EL (cell line): ENCODE measurements around the gene PYCR2.
"Not testable (repeated sequence)": the region's sequence is repeated elsewhere in the genome, so short reads cannot be mapped to it uniquely, and the experiment has no call there.

Experiments used
- DNase-seq: peaks from one replicate; pipeline ENCODE4 v3.0.0-alpha.2; 2016

PYCR2 gene

DNA sequence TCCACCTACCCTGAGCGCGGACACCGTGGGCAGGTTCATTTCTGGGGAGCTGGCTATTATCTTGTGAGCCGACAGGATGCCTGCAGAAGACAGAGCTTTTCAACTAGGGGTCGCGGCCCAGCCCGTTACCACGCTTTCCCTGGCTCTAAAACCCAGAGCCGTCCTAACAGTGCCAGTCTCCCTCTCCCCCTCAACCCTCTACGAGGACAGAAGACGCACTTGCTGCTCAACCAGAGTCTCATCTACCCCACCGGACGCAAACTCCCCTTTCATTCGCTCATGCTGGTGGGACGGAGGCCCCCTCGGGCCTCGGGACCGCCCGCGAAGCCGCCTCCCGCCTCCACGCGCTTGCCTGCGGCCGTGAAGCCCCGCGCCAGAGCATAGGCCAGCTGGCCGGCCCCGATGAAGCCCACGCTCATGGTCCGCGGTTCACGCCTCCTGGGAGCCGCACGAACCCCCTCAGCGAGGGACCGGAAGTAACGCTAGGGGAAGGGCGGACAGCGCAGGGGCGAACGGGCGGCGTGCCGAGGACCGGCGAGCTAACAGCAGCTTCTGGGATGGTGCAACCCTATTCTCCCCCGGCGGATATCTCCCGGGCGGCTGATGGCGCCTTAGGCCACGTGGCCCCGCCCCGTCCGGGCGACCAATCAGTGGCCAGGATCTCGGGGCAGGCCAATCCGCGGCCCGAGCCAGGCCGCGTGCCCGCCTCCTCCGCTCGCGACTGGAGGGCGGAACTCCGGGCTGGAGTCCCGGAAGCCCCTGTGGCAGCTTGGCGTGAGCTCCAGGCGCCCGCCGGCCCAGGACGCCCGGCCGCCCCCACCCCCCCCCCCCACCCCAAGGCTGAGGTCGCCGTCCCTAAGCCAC, at the start of gene PYCR2:
Gene PYCR2 (minus strand): TSS at position 559 of the 864 bp plus-strand sequence. CDS start 140 bp downstream, at position 419.
- peak; percentile 96 for DNase-seq

DNA sequence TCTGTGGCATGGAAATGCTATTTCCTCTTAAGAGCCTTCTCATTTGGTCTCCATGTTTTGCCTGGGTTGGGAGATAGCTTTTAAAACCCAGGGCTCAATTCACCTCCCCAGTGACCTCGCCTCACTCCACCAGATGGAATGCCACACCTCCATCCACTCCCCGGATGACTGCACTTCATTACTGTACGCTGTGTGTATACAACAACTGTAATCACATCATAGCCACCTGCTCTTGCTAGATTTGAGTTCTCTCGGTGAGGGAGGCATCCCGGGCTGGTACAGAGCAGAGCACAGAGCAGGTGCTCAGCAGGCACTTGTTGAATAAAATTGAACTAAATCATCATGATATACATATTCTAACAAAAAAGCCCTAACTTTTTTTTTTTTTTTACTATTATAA, 49.1 kb upstream of the PYCR2 start:
- DNase-seq: no peak

DNA sequence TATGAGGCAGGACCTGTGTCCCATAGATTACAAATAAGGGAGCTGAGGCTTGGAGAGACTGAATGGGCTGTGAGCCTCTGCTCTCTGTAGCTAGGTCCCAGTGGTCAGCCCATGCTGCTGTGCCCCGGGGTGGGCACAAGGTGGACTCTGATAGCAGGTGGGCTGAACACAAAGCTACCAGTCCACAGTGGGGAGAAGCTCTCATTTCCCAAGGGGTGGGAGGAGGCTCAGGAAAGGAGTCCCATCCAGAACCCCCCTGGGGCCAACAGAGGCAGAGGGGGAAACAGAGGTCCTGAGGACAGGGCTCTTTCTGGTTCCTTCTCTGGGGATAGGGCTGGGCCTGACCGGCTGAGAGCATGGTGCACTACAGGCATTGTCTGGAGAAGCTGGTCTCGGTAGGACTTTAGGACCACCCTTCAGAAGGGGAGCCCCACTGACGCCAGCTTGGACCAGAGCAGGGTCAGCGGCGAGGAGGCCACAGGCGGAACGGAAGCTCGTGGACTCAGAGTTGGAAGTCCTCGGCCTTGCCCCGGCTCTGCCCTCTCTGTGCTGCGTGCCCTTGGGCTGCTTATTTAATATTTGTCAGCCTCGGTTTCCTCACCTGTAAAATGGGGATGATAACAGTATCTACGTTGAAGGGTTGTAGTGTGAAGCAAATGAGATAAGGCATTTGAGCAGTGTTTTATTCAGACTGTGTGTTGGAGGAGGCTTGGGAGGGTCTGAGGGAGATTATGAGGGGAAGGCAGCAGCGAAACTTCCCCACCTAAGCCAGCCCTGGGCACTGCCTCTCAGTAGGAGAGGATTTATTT, 48.5 kb upstream of the PYCR2 start:
- DNase-seq: no peak

DNA sequence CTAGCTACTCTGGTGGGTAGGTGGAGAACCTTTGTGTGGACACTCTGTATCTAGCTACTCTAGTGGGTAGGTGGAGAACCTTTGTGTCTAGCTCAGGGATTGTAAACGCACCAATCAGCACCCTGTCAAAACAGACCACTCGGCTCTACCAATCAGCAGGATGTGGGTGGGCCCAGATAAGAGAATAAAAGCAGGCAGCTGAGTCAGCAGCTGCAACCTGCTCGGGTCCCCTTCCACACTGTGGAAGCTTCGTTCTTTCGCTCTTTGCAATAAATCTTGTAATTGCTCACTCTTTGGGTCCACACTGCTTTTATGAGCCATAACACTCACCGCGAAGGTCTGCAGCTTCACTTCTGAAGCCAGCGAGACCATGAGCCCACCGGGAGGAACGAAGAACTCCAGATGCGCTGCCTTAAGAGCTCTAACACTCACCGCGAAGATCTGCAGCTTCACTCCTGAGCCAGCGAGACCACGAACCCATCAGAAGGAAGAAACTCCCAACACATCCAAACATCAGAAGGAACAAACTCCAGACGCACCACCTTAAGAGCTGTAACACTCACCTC, 46.6 kb upstream of the PYCR2 start:
- not testable (repeated sequence) for DNase-seq

DNA sequence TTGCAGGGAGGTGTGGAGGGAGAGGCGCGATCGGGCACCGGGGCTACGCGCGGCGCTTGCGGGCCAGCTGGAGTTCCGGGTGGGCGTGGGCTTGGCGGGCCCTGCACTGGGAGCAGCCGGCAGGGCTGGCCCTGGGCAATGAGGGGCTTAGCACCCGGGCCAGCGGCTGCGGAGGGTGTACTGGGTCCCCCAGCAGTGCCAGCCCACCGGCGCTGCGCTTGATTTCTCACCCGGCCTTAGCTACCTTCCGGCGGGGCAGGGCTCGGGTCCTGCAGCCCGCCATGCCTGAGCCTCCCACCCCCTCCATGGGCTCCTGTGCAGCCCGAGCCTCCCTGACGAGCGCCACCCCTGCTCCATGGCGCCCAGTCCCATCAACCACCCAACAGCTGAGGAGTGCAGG, 45.7 kb upstream of the PYCR2 start:
- DNase-seq: not testable (repeated sequence)

DNA sequence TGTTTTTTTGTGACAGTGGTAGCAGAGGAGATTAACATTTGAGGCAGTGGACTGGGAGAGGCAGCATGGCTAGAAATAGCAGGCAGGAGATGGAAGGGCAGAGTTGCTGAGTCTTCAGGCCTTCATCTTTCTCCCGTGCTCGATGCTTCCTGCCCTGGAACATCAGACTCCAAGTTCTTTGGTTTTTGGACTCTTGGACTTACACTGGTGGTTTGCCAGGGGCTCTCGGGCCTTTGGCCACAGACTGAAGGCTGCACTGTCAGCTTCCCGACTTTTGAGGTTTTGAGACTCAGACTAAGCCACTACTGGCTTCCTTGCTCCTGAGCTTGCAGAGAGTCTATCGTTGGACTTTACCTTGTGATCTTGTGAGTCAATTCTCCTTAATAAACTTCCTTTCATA, 41.2 kb upstream of the PYCR2 start:
- no peak for DNase-seq

DNA sequence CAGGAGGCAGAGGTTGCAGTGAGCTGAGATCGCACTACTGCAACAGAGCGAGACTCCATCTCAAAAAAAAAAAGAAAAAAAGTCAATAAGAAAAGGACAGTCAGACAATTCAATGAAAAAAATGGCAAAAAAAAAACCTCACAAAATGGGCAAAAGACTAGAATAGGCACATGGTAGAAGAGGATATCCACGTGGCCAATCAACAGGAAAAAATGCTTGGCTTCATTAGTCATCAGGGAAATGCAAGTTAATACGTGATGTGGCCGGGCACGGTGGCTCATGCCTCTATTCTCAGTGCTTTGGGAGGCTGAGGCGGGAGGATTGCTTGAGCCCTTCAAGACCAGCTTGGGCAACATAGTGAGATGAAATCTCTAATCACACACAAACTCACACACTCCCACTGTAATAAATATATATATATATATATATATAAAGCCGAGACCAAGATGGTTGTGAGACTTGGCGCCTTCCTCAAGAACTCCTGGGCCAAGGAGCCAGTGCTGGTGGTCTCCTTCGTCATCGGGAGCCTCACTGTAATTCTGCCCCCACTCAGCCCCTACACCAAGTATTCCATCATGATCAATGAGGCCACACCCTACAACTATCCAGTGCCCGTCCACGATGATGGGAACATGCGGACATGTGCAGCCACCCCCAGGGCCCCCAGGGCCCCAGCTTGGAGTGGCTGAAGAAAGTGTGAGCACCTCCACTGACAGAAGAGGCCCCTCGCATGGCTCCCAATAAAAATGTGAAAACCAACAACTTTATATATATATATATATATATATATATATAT, 39.9 kb upstream of the PYCR2 start:
- peak; percentile 29 for DNase-seq

DNA sequence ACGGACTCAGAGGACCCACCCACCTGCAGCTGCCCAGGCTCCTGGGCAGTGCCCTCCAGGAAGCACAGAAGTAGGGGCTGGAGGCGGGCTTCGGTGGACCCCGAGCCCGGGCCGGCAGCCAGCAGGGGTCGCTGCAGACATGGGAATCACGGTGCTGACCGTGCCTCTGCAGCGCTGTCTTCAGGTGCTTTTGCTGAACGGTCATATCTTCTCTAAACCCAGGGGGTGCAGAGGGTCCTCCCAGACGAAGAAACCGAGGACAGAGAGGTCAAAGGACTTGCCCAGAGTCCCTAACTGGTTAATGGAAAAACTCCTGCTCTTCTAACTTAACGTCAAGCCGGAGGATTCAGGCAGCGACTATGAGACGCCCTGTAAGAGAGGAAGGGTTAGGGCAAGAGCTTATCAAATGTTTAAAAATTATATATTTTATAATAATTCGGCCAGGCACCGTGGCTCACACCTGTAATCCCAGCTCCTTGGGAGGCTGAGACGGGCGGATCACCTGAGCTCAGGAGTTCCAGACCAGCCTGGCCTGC, 38.5 kb upstream of the PYCR2 start:
- DNase-seq: no peak

DNA sequence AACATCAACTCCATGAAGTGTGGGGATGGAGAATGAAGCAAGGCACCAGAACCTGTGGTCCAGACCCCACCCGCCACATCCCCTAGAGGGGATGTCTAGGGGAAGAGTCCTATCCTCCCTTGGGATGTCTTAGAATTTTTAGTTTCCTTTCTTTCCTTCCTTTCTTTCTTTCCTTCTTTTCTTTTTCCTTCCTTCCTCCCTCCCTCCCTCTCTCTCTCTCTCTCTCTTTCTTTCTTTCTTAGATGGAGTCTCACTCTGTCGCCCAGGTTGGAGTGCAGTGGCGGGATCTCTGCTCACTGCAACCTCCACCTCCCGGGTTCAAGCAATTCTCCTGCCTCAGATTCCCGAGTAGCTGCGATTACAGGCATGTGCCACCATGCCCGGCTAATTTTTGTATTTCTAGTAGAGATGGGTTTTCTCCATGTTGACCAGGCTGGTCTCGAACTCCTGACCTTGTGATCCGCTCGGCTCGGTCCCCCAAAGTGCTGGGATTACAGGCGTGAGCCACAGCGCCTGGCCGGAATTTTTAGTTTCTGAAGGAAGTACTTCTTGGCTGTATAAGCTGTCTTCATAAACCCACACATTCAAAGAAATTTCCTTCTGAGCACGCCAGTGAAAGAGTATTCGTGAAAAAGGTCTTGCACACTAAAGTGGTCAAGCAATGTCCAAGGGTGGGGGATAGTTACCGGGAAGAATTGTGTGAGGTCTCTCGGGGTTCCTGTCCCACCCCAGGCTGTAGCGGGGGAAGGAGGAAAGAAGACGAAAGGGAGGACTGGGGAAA, 37.8 kb upstream of the PYCR2 start:
- DNase-seq: no peak

DNA sequence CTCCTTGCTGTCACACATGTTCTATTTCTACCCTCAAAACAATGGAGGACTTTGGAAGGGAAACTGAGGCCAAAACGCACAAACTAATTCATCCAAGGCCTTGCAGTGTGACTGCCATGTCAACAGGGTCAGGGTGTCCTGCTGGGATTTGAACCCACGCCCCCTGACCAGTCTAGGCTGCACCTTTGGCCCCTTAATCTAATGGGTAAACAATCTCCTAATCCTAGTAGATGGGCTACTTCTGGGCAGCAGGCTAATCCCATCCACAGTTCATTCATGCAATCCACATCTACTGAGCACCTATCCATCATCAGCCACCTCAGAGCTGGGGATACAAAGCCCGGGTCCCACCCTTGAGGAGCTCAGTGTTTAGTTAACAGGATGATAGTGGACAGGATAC, 34.0 kb upstream of the PYCR2 start:
- DNase-seq: no peak

DNA sequence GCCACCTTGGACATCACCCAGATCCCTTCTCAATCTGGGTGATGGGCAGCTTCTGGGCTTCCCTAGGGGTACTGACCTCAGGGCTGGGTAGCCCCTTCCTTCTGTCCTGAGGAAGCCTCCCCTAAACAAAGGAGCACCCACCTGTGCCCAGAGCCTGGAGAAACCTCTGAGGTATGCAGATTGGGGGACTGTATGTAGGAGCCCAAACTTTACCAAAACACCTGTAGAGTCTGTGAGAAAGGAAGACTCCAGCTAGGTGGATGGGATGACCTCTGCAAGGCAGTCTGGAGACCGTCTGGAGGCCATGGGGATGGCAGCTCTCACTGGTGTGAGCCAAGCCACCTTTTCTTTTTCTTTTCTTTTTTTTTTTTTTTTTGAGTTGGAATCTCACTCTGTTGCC, 30.7 kb upstream of the PYCR2 start:
- DNase-seq: no peak

DNA sequence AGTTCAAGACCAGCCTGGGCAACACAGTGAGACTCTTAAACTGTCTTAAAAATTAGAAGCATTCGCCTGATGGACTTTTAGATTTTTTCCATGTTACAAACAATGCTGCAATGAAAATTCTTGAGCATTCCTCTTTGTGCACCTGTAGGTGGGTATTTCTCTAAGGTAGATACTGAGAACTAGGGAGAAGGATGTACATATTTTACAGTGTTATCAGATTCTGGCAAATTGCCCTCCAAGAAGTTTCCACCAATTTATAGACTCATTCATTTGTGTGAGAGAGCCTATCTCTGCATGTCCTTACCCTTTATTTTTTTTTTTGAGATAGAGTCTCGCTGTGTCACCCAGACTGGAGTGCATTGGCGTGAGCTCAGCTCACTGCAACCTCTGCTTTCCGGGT, 29.3 kb upstream of the PYCR2 start:
- no peak for DNase-seq

DNA sequence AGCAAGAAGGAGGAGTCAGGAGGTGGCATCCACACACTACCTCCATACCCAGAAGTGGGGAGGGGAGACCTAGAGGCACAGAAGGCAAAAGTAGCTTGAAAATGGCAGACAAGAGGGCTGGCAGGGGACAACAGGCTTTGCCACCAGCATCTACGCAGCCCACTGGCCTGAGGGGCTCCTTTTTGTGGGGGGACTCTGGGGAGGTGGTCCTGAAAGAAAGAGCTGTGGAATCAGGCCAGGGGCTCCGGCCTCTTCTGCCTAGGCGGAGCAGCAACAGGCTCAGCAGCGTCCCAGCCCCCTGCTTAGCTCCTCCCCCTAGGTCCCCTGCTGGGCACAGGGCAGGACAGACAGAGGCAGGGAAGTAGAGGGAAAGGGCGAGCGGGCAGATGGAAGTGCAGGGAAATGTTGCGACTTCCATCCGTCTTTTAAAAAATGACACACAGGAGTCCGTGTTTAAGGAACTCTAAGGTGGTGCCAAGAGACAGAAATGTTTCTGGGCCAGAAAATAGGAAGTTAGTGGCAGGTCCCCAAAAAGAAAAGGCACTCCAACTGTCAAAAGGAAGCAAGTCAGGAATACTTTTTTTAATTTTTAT, 27.0 kb upstream of the PYCR2 start:
- DNase-seq: no peak

DNA sequence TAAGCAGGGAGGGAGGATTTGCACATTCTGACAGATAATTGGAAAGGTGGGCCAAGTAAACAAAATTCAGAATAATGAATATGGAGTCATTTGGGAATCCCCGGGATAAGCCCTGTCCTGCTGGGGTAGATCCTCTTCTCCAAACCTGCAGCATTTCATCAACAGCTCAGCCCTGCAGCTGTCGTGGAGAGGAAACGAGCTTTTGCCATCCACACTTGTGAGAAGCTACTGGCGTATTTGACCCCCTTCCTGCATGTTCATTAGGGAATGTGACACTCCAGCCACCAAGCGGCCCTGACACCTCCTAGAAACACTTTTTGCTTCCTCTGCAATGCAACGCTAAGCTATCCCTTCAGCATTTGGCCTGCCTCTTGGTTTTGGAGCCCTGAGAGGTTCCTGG, 25.0 kb upstream of the PYCR2 start:
- DNase-seq: no peak

DNA sequence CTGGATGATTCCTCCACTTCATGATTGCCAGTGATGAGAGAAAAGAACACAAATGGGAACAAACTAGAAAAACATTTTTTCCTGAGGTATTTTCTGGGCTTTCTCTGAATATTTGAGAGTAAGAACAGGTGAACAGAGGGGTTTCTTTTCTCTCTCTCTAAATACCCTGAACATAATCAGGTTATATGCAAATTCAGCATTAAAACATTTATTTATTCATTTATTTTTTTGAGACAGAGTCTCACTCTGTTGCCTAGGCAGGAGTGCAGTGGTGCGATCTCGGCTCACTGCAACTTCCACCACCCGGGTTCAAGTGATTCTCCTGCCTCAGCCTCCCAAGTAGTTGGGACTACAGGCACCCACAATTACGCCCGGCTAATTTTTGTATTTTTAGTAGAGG, 22.8 kb upstream of the PYCR2 start:
- no peak for DNase-seq

DNA sequence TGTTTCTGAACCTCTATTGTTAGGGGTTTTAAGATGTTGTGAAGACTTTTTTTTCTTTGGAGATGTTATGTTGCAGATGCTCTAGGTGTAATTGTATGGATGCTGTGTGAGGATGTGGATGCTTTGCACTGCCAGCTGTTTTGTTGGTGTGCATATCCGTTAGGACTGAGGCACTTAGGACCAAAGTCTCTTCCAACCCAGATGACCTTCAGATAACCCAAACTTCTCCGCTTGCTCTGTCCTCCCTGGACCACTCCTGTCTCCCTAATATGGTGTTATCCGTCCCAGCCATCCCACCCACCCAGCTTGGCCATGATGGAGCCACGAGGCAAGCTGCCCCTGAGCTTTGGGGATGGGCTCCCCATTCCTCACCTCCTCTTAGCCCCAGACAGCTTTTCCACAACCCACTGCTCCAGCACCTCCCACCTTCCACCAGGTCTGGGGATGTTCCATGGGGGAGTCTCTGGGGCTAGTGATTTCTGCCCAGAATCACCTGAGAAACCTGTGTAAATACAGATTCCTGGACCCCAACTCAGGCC, 22.1 kb upstream of the PYCR2 start:
- no peak for DNase-seq

DNA sequence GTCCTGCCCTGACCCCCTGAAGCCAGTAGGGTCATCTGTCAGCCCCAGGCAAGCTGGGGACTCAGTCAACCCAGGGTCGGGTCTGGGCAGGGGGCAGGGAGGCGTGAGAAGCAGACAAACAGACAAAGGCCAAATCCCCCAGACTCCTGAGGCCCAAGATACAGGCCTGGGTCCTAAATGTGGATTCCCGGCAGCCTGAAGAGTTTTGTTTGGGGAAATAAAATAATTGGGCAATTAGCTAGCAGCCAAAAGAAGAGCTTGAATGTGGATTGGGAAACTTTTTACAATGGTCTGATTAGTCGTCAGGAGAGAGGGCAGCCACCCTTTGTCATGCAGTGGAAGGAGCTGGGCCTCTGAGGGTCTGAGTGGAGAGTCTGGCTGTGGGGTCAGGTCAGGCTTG, 21.5 kb upstream of the PYCR2 start:
- DNase-seq: no peak

DNA sequence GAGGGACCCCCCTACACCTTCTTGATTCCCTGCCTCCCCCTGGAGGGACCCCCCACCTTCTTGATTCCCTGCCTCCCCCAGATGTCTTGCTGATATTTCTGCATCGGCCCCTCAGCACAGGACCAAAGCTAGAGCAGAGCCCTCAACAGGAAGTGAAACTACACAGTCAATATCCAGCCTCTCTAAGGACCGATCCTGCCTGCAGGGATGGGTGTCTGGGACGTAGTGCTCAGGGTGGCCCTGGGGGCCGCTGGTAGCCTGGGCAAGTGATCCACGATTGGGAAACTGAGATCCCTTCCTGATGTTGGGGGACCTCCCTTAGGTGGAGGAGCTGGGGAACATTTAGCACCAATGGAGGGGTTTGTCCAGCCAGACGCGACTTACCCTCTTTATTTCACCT, 20.9 kb upstream of the PYCR2 start:
- DNase-seq: no peak

DNA sequence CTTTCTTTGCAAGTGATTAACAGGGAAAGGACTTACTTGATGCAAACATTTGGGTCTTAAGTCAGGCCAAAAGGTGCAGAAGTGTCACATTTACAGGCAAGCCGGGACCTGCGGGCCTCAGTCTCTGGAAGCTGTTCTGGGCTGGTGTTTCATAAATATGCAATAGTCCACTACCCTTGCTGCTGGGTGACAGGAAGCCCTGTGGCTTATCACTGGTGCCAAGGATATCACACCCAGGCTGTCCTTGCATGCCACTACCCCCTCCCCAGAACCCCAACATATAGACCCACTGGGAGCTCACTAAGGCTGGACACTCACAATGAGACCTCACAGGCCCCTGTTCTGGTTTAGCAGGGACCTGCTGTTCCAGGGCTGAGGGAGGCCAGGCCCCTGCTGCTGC, 20.3 kb upstream of the PYCR2 start:
- DNase-seq: no peak

DNA sequence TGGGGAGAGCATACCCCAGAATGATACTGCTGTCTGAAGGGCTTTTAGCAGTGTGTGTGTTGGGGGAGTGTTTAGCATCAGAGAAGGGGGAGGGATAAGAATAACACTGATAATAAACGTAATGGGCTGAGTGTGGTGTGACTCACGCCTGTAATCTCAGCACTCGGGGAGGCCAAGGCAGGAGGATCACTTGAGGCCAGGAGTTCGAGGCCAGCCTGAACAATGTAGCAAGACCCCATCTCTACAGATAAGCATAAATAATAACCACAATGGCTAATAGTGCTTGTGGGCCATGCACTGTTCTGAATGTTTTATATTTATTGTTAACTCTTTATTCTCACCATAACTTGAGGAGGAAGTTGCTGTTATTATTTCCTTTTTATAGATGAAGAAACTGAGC, 19.5 kb upstream of the PYCR2 start:
- no peak for DNase-seq

DNA sequence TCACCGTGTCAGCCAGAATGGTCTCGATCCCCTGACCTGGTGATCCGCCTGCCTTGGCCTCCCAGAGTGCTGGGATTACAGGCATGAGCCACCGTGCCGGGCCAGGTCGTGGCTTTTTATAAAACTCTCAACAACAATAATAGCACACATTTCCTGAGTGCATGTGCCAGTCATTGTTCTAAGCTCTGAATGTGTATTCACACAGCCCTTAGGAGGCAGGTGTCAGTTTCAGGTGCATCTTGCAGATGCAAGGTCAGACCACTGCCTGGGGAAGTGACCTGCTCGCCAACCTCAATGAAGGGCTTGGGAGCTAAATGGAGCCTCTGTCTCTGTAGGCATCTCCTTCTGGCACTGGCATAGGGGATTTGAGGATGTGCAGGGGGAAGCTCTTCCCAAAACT, 18.5 kb upstream of the PYCR2 start:
- DNase-seq: no peak

DNA sequence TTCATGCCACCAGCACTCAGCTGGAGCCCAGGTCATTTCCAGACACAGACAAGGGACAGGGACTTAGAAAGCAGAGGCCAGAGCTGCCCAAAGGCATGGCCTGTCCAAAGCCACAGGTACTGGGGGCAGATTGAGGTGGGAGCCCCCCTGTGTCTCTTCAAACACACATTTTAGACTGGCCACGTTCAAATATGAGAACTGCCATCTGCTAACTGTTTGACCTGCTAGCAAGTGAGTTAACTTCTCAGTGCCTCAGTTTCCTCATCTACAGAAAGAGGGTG, 17.8 kb upstream of the PYCR2 start:
- DNase-seq: no peak
